TTC549 (cell line): ENCODE results near the gene FSTL4.
"Not testable (repeated sequence)": the region's sequence is repeated elsewhere in the genome, so short reads cannot be mapped to it uniquely, and the experiment has no call there.

ENCODE experiments used
- FAIRE-seq: peaks from 2 replicates; lab custom pipeline; 2012; peaks lifted over from hg19 to GRCh38; lab: Jason Lieb, UNC

FSTL4 gene

DNA sequence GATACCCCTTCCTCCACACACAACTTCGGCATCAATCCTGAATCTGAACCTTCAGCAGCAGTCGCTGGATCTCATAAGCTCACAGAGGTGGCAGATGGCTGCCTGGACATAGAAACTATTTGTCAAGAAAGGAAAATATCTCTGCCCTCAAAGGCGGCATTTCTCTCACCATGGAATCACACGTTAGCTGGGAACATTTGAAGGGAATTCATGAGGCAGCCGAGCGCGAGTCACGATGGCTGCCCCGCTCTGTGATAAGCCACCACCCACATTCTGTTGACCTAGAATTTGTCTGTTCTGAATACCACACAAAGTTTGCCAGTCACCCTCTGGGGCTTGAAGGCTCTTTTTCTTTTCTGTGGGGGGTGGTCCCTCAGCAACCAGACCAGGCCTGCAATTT is 157.9 kb downstream of the FSTL4 start:
- no peak for FAIRE-seq

DNA sequence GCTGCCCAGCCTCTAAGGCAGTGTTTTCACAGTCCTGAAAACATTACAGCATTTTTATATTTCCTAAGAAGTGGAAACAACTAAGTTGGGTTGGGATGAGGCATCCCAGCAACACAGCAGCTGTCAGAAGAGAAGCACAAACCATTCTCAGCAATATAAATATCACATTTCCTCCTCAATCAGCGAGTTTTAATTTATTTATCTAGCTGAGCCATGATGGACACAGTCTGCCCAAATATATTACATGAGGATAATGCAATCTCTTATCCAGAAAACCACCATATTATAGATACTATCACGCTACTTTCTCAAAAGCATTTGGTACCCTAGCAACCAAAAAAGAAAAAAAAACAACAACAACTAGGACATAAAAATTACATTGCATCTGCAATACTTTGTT is 158.5 kb downstream of the FSTL4 start:
- FAIRE-seq = no peak

- no peak for FAIRE-seq
These were observed 159.1 kb downstream of the FSTL4 start for GRCh38 chr5:133453084-133453780.

DNA sequence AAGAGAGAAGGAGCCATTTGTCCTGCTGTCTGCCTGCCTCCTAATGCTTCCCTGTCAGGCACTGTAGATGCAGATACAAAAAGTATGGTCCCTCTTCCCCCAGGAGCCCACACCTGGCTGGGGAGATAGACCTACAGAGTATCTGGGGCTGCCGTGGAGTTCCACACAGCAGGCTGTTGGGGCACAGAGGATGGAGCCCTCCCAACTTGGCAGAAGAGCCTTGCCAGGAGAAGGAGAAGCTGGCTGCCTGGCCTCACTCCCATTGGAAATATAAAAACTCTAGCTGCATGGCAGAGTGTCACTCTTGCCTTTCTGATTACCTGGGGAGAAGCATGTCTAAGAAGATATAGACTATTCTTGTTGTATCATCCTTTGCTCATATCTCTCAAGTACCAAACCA is 160.4 kb downstream of the FSTL4 start:
- no peak for FAIRE-seq

DNA sequence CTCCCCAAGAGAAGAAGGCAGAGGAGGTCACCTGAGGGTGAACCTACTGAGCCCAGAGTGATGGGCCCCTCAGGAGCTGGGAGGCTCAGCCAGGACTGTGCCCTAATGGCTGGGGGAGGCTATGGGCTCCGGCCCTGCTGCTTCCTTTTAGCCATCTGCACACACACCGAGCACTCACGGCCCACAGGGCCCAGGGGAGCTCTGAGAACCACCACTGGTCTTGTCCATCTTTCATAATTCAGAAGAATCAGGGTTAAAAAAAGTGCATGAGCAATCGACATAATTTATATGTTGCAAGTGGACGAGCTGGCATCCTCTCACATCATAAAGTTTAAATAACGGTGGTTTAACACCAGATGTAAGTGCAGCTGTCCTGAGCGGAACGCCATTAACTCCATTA is 162.1 kb downstream of the FSTL4 start:
- FAIRE-seq = no peak

DNA sequence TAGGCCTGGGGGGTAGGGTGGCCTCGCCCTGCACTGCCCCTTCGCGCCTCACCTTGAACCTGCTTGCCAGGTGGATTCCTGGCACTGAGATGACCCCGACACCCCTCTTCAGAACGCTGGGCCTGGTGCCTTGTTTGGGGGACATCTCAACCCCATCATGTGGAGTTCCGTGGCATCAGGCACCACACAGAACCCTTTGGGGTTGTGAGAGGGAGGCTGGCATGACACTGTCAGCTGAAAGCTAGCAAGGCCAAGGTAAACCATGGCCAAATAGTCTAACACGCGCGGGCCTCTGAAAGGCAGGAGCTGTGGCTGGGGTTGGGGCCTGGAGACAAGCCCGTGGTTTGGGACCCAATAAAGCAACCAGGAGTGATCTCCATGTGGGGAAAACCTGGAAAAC is 163.2 kb downstream of the FSTL4 start:
- no peak for FAIRE-seq

DNA sequence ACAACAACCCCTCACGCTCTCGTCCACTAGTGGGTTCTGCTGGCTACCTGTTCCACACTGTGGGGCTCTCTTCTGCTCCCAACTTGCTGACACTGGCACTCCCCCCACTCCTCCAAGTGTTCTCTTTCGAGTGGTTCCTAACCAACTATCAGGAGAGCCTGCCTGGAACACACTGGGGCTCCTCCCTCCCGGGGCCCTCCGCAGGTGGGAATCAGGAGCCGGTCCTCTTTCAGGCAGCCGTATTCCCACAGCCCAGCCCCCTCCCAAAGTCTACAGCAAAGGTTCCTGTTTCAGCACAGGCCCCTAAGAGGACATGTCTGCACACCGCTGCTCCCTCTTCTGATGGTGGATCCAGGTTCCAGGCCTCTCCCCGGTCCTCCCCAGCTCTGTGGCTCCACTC is 165.9 kb downstream of the FSTL4 start:
- no peak for FAIRE-seq

DNA sequence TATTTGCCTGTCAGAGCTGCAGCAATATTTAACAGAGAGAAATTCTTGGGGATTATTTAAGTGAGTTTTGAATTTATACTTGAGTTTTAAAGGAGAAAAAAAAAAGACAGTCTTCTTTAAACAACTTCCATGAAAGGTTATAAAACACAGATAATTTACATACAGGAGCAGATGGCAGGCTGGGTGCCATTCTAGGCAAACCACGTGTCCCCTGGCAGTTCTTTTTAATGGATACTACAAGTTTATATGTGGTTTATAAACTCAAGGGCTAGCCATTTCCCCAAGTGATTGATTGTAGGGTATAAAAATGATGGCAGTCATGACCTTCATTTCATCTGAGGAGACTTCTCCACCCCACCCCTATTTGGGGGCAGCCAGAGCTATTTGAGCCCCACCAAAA is 166.6 kb downstream of the FSTL4 start:
- no peak for FAIRE-seq

- not testable (repeated sequence) for FAIRE-seq
These were observed 167.1 kb downstream of the FSTL4 start for GRCh38 chr5:133445204-133445603.

DNA sequence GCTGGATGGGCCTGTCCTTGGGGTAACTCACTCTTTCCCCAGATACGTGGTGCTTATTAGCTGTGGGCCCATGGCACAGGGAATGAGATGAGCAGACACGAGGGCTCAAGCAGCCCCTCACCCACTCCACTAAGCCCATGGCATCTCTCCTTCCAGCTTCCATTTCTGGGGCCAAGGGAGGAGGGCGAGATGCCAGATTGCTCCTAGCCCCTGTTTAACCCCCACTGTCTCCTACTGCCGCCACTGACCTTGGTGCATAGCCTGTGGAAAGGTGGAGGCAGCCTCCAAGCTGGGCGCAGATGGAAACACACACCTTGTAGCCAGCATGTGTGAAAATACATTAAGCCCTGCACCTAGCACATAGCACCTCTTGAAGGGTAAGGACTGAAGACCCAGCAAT is 167.6 kb downstream of the FSTL4 start:
- no peak for FAIRE-seq

GRCh38 chr5:133441166-133441815 is 171.1 kb downstream of the FSTL4 start:
- no peak for FAIRE-seq

DNA sequence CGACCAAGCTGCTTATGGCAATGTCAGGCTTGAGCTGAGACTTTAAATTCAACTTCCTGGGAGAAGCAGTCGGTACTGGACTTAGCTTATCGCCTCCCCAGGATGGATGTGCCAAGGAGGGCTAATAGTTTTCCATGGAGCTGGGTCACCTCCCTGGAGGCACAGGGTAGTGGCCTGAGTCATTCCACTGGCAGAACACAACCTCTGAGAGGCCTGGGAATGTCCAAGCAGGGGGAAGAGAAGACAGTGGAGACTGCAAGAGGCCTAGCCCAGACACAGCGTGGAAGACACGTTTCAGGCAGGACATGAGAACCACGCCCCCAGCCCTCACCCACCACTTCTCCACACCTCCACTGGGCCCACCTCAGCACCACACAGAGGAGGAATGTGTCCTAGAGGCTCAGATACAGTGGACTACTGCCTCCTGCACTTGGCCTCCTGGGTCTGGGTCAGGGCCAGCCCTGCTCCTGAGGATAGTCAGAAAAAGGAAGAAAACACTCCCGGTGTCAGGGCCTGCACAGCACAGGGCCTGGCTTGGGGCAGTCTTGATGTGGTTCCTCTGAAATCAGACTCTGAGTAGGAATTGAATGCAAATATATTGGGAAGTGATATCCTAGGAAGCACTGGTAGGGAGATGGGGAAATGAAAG is 171.8 kb downstream of the FSTL4 start:
- FAIRE-seq = no peak

- no peak for FAIRE-seq
These were observed 172.5 kb downstream of the FSTL4 start for GRCh38 chr5:133439859-133440258.

- no peak for FAIRE-seq
These were observed 173.9 kb downstream of the FSTL4 start for GRCh38 chr5:133438487-133438886.

- FAIRE-seq = no peak
These were observed 178.0 kb downstream of the FSTL4 start for GRCh38 chr5:133434336-133434735.

DNA sequence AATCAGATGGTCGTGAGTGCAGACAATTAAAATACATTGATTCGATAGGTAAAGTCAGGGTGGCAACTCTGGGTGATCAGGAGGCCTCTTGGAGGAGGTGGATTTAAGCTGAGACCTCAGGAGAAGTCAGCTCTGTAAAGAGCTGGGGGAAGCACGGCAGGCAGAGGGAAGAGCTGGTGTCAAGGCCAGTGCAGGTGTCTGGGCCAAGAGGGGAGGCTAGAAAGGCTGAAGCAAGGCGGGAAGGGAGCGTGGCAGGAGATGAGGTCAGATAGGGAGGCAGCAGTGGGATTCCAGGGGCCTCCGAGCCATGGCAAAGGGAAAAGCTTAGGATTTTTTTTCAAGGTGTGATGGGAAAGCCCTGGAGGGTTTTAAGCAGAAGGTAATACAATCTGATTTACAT is 178.7 kb downstream of the FSTL4 start:
- FAIRE-seq = no peak

DNA sequence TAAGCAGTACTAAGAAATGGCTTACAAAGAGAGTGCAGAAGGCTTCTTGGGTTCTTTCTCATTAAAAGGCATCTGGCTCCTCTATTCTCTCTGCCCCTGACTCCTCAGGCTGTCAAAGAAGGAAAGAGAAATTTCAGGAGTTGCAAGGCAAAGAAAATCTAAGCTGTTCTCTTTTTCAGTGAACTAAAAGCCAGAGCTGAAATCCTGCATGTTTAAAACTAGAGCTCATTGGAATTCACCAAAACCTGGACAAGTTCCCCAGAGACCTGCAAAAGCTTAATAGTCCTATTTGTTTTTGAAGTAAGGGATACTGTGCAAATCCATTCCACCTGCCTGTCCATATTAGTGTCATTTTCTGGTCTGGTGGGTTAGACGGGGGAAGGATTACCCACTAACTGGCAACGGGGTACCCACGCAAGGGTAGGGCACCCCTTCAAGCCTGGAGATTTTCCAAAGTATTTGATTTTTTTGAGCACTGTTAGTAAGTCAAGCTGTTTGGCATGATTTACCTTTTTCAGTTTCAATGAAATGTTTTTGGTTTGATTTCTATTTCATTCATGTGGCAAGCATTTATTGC is 179.3 kb downstream of the FSTL4 start:
- FAIRE-seq = no peak

GRCh38 chr5:133431326-133431865 is 180.9 kb downstream of the FSTL4 start:
- FAIRE-seq = no peak

DNA sequence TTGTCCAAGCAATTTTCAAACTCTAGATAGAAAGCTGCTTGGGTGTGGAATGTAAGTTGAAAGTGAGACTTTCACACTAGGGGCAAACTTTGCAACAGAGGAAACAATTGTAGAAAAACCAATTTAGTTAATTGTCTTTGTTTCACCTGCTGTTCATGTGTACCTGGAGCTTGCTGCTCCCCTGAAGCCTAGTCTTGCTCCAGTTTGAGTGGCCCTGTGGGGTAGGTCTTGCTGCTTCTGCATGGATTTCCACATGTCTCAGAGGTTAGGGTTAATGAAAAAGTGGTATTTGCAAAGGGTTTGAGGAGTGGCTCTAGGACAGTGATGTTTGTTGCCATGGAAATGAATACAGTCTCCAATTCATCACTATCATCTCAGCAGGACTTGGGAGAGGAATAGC is 182.2 kb downstream of the FSTL4 start:
- FAIRE-seq = no peak

- FAIRE-seq = no peak
These were observed 183.3 kb downstream of the FSTL4 start for GRCh38 chr5:133429046-133429445.

GRCh38 chr5:133428072-133428660 is 184.2 kb downstream of the FSTL4 start:
- FAIRE-seq = no peak

GRCh38 chr5:133427121-133427777 is 185.1 kb downstream of the FSTL4 start:
- FAIRE-seq = no peak
